Endothelial cell (in vitro differentiated cells): ENCODE measurements around the gene L3HYPDH. TPM values are rescaled to one million over a fixed set of nuclear protein-coding genes. Genes with fewer than 3 reads are reported as not detected.

Experiments
- DNase-seq: peaks from one replicate; pipeline ENCODE4 v3.0.0; 2021; ENCODE audit warnings: low spot score
- H3K27ac Mint-ChIP-seq: one replicate; pipeline ENCODE4 v1.8.0; 2021; ENCODE audit warnings: mixed read lengths, inconsistent platforms; ENCODE audit not compliant: unreplicated experiment
- H3K27me3 Mint-ChIP-seq: one replicate; pipeline ENCODE4 v1.8.0; 2021; ENCODE audit warnings: mild to moderate bottlenecking, moderate library complexity, mixed read lengths, inconsistent platforms; ENCODE audit not compliant: unreplicated experiment
- H3K36me3 Mint-ChIP-seq: one replicate; pipeline ENCODE4 v1.8.0; 2021; ENCODE audit warnings: mild to moderate bottlenecking, low read depth, mixed read lengths, inconsistent platforms; ENCODE audit not compliant: unreplicated experiment
- H3K4me1 Mint-ChIP-seq: one replicate; pipeline ENCODE4 v1.8.0; 2021; ENCODE audit warnings: mild to moderate bottlenecking, mixed read lengths, inconsistent platforms; ENCODE audit not compliant: unreplicated experiment
- H3K4me3 Mint-ChIP-seq: one replicate; pipeline ENCODE4 v1.8.0; 2021; ENCODE audit warnings: mild to moderate bottlenecking, mixed read lengths, inconsistent platforms; ENCODE audit not compliant: unreplicated experiment
- H3K9me3 Mint-ChIP-seq: one replicate; pipeline ENCODE4 v1.8.0; 2021; ENCODE audit warnings: mixed read lengths, inconsistent platforms; ENCODE audit not compliant: unreplicated experiment
- total RNA-seq: library from RNA; stranded (reverse); fragmentation: NEBNext Ultra II Directional; extraction: Animal tissue kit (Norgen Biotek cat#: 25700); gene quantifications from one replicate; pipeline ENCODE4 v1.2.1, GENCODE V29; 2021; ENCODE audit not compliant: unreplicated experiment
- TF ChIP-seq, protein P1 (sequence below): fragments of 200-600 bp; sonication (generic); IDR thresholded peaks from one replicate; pipeline ENCODE4 v1.5.0; 2021; ENCODE audit warnings: antibody characterized with exemption; ENCODE audit not compliant: unreplicated experiment

The L3HYPDH gene
- total RNA-seq, 1 donor from 2014 or later = 11.4 TPM

DNA sequence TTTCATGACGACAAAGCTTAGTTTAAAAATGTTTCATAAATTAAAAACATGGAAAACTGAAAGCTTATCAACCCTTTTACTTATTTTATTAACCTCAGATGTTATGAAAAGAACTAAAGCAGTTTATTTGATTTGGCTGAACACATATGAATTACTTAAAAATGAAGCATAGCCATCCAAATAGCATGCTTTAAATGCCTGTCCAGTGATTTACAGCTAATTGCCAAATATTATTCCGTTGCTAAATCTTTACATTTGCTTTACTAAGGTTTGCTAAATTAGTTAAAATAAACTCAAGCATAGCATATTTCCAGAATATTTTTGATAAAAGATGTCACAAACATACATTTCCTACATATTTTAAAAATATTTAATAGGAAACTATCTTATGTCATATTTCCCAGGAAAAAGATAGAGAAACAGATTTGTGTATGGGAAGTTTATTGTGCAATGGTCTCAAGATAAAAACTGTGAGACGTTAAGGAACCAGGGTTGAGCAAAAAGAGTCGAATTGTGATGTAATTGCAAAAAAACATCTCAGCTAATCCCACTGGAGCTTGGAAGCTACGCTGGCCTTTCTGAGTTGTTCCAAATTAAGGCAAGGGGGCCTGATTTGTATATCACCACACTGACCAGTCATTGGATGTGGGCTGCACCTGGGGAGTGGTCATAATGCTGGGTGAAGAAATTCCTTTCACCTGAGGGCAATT, 44.8 kb downstream of the L3HYPDH start:
- H3K27me3 Mint-ChIP-seq = no peaks in the 10 kb centered on the region
- no peak overlapping the region for H3K27ac Mint-ChIP-seq
- no peaks in the 10 kb centered on the region for H3K9me3 Mint-ChIP-seq
- TF ChIP-seq, protein P1, sequence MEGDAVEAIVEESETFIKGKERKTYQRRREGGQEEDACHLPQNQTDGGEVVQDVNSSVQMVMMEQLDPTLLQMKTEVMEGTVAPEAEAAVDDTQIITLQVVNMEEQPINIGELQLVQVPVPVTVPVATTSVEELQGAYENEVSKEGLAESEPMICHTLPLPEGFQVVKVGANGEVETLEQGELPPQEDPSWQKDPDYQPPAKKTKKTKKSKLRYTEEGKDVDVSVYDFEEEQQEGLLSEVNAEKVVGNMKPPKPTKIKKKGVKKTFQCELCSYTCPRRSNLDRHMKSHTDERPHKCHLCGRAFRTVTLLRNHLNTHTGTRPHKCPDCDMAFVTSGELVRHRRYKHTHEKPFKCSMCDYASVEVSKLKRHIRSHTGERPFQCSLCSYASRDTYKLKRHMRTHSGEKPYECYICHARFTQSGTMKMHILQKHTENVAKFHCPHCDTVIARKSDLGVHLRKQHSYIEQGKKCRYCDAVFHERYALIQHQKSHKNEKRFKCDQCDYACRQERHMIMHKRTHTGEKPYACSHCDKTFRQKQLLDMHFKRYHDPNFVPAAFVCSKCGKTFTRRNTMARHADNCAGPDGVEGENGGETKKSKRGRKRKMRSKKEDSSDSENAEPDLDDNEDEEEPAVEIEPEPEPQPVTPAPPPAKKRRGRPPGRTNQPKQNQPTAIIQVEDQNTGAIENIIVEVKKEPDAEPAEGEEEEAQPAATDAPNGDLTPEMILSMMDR = no peak
- H3K4me3 Mint-ChIP-seq = no peak overlapping the region
- no peak for DNase-seq
- H3K4me1 Mint-ChIP-seq = no peaks in the 10 kb centered on the region
- no peaks in the 10 kb centered on the region for H3K36me3 Mint-ChIP-seq

DNA sequence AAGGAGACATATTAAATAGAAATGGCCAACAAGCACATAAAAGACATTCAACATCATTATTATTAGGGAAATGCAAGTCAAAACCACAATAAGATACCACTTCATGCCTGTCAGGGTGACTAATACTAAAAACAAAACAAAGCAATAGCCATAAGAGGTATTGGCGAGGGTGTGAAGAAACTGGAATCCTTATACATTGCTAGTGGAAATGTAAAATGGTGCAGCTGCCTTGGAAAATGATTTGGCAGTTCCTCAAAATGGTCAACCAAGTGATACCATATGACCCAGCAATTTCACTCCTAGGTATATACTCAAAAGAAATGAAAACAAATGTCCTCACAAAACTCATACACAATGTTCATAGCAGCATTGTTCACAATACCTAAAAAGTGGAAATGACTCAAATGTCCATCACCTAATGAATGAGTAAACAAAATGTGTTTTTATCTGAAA, 46.0 kb downstream of the L3HYPDH start:
- H3K4me3 Mint-ChIP-seq = no peak overlapping the region
- H3K27ac Mint-ChIP-seq = no peak overlapping the region
- TF ChIP-seq, protein P1 = no peak
- no peaks in the 10 kb centered on the region for H3K4me1 Mint-ChIP-seq
- DNase-seq = no peak
- no peaks in the 10 kb centered on the region for H3K27me3 Mint-ChIP-seq
- no peaks in the 10 kb centered on the region for H3K9me3 Mint-ChIP-seq
- H3K36me3 Mint-ChIP-seq = no peaks in the 10 kb centered on the region

DNA sequence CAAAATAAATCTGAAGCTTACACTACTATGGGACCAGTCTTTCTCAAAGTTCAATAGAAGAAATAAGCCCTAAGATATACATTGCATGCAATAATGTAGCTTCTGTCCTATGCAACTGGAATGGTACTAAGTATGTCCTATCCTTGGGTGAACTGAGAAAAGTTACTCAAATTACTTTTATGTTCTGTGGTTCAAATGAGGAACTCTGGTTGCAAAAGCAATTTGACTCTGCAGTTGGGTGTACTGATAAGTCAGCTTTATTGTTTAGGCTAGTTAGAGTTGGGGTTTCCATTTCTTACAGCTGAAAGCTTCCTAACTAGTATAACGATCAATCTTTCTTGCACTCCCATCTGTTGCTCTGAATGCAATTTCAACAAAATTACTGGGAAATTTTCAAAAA, 48.2 kb downstream of the L3HYPDH start:
- H3K4me3 Mint-ChIP-seq = no peak overlapping the region
- no peak overlapping the region for H3K27ac Mint-ChIP-seq
- TF ChIP-seq, protein P1 = no peak
- no peaks in the 10 kb centered on the region for H3K9me3 Mint-ChIP-seq
- H3K4me1 Mint-ChIP-seq = no peaks in the 10 kb centered on the region
- DNase-seq = no peak
- no peaks in the 10 kb centered on the region for H3K27me3 Mint-ChIP-seq
- H3K36me3 Mint-ChIP-seq = no peaks in the 10 kb centered on the region

DNA sequence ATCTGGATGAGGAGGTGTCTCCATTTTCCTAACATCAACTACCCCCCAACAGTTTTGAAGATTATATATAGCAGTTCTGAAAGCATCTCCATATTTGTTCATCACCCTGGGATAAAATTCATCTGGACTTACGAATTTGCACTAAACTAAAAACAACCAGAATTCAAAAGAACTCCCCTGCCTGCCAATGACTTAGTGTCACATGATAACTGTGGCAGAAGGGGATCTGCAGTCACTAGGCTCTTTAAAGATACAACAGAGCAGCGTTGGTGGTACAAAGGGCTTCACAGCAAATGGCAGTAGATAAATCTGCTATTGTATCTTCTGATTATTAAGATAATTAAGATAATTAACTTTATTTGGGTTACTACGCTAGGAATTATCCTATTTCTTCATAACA, 49.1 kb downstream of the L3HYPDH start:
- DNase-seq = no peak
- H3K27me3 Mint-ChIP-seq = no peaks in the 10 kb centered on the region
- H3K9me3 Mint-ChIP-seq = no peaks in the 10 kb centered on the region
- H3K36me3 Mint-ChIP-seq = no peaks in the 10 kb centered on the region
- no peak overlapping the region for H3K27ac Mint-ChIP-seq
- no peaks in the 10 kb centered on the region for H3K4me1 Mint-ChIP-seq
- TF ChIP-seq, protein P1 = no peak
- H3K4me3 Mint-ChIP-seq = no peak overlapping the region

DNA sequence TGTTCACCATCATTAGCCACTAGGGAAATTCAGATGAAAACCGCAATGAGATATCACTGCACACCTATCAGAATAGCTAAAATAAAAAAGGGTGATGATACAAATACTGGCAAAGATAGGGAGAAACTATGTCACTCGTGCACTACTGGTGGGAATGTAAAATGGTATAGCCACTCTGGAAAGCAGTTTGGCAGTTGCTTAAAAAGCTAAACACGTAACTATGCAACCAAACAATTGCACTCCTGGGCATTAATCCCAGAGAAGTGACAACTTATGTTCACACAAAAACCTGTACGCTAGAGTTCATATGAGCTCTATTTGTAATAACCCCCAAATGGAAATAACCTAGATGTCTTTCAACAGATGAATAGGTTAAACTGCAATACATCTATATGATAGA, 54.4 kb downstream of the L3HYPDH start:
- DNase-seq = no peak
- Mint-ChIP-seq H3K4me1 (peaks cover 12% of the 10 kb centered on the region), H3K9me3 (no peaks in the 10 kb centered on the region), H3K4me3 (no peak overlapping the region), H3K27me3 (no peaks in the 10 kb centered on the region), H3K27ac (no peak overlapping the region), H3K36me3 (no peaks in the 10 kb centered on the region)
- TF ChIP-seq, protein P1 = no peak
